Glutamatergic neuron (in vitro differentiated cells): ENCODE results near the gene THUMPD3. TPM values are rescaled to one million over a fixed set of nuclear protein-coding genes. Genes with fewer than 3 reads are reported as not detected.

Source experiments
- DNase-seq: peaks from one replicate; pipeline ENCODE4 v3.0.0; 2022
- H3K27ac Mint-ChIP-seq: one replicate; pipeline ENCODE4 v1.8.0; 2020; ENCODE audit warnings: mild to moderate bottlenecking, mixed read lengths, inconsistent platforms; ENCODE audit not compliant: unreplicated experiment
- H3K27me3 Mint-ChIP-seq: one replicate; pipeline ENCODE4 v1.8.0; 2020; ENCODE audit warnings: mild to moderate bottlenecking, moderate library complexity, mixed read lengths, inconsistent platforms; ENCODE audit not compliant: unreplicated experiment
- H3K36me3 Mint-ChIP-seq: one replicate; pipeline ENCODE4 v1.8.0; 2020; ENCODE audit warnings: mild to moderate bottlenecking, mixed read lengths, inconsistent platforms; ENCODE audit not compliant: unreplicated experiment
- H3K4me1 Mint-ChIP-seq: one replicate; pipeline ENCODE4 v1.8.0; 2020; ENCODE audit warnings: mild to moderate bottlenecking, low read depth, mixed read lengths, inconsistent platforms; ENCODE audit not compliant: unreplicated experiment
- H3K4me3 Mint-ChIP-seq: one replicate; pipeline ENCODE4 v1.8.0; 2020; ENCODE audit warnings: mild to moderate bottlenecking, mixed read lengths, inconsistent platforms; ENCODE audit not compliant: unreplicated experiment
- H3K9me3 Mint-ChIP-seq: one replicate; pipeline ENCODE4 v1.8.0; 2020; ENCODE audit warnings: mild to moderate bottlenecking, moderate library complexity, mixed read lengths, inconsistent platforms; ENCODE audit not compliant: unreplicated experiment
- CTCF ChIP-seq: fragments of 200-600 bp; sonication (generic); IDR thresholded peaks from one replicate; pipeline ENCODE4 v1.5.0; 2021; ENCODE audit not compliant: partially characterized antibody, unreplicated experiment
- total RNA-seq: library from RNA; stranded (reverse); fragmentation: NEBNext Ultra II Directional; extraction: Animal tissue kit (Norgen Biotek cat#: 25700); gene quantifications from one replicate; pipeline ENCODE4 v1.2.1, GENCODE V29; 2021; ENCODE audit not compliant: unreplicated experiment

THUMPD3 gene
- total RNA-seq, 1 donor from 2014 or later: 50.2 TPM

- Mint-ChIP-seq H3K27ac (no peak overlapping the region), H3K4me3 (no peak overlapping the region), H3K9me3 (peaks cover 2% of the 10 kb centered on the region), H3K36me3 (peaks cover 2% of the 10 kb centered on the region), H3K27me3 (peaks cover 1% of the 10 kb centered on the region), H3K4me1 (peaks cover 13% of the 10 kb centered on the region)
- peak; percentile 64 for DNase-seq
- peak; percentile 68 for TF ChIP-seq CTCF
Observed at GRCh38 chr3:9352917-9353752, 9.7 kb upstream of the THUMPD3 start.

- H3K27ac Mint-ChIP-seq: no peak overlapping the region
- H3K27me3 Mint-ChIP-seq: no peaks in the 10 kb centered on the region
- no peak for TF ChIP-seq CTCF
- H3K4me3 Mint-ChIP-seq: peak overlapping the region; percentile 97
- DNase-seq: no peak
- peaks cover 2% of the 10 kb centered on the region for H3K4me1 Mint-ChIP-seq
- peaks cover 6% of the 10 kb centered on the region for H3K9me3 Mint-ChIP-seq
- H3K36me3 Mint-ChIP-seq: no peaks in the 10 kb centered on the region
Observed at GRCh38 chr3:9361691-9362388, 1.0 kb upstream of the THUMPD3 start.

GRCh38 chr3:9369508-9369907, 6.7 kb downstream of the THUMPD3 start:
- Mint-ChIP-seq H3K4me1 (no peaks in the 10 kb centered on the region), H3K27me3 (no peaks in the 10 kb centered on the region), H3K36me3 (no peaks in the 10 kb centered on the region), H3K4me3 (no peak overlapping the region), H3K9me3 (no peaks in the 10 kb centered on the region), H3K27ac (no peak overlapping the region)
- no peak for TF ChIP-seq CTCF
- DNase-seq: no peak

DNA sequence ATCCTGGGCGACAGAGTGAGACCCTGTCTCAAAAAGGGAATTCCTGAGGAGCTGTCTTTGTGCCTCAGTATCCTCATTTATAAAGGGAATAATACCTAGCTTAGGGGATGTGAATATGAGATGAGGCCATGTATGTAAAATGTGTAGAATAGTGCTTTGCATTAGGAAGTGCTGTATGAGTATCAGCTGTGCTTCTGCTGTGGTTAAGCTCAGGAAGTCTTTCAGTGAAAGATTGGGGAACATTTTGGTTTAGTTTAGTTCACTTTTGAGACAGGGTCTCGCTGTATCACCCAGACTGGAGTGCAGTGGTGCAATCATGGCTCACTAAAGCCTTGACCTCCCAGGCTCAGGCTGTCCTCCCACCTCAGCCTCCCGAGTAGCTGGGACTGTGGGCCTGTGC, 10.6 kb downstream of the THUMPD3 start:
- Mint-ChIP-seq H3K27ac (no peak overlapping the region), H3K36me3 (no peaks in the 10 kb centered on the region), H3K4me1 (no peaks in the 10 kb centered on the region), H3K4me3 (no peak overlapping the region), H3K9me3 (no peaks in the 10 kb centered on the region), H3K27me3 (no peaks in the 10 kb centered on the region)
- no peak for TF ChIP-seq CTCF
- DNase-seq: no peak

GRCh38 chr3:9377981-9378380, 15.1 kb downstream of the THUMPD3 start:
- no peaks in the 10 kb centered on the region for H3K27me3 Mint-ChIP-seq
- no peak for TF ChIP-seq CTCF

More at GRCh38 chr3:9377981-9378380, 15.1 kb downstream of the THUMPD3 start:
- no peak for DNase-seq
- Mint-ChIP-seq H3K9me3 (no peaks in the 10 kb centered on the region), H3K27ac (no peak overlapping the region), H3K36me3 (no peaks in the 10 kb centered on the region), H3K4me1 (no peaks in the 10 kb centered on the region), H3K4me3 (no peak overlapping the region)
